ENCODE measurements around the gene CREBBP.

The CREBBP gene

GRCh38 chr16:3706253-3707012 is 174.1 kb downstream of the CREBBP start:
- no peak for DNase-seq

GRCh38 chr16:3702082-3702481 is 178.4 kb downstream of the CREBBP start:
- DNase-seq, result no peak

- no peak for DNase-seq
Measured at GRCh38 chr16:3701531-3701930, 179.0 kb downstream of the CREBBP start.

GRCh38 chr16:3698941-3699340 is 181.6 kb downstream of the CREBBP start:
- DNase-seq, result peak in 1 of 5 experiments; percentile 28

- no peak for DNase-seq
Measured at GRCh38 chr16:3696425-3697218, 183.9 kb downstream of the CREBBP start.

GRCh38 chr16:3695610-3696369 is 184.7 kb downstream of the CREBBP start:
- DNase-seq, result no peak

DNA sequence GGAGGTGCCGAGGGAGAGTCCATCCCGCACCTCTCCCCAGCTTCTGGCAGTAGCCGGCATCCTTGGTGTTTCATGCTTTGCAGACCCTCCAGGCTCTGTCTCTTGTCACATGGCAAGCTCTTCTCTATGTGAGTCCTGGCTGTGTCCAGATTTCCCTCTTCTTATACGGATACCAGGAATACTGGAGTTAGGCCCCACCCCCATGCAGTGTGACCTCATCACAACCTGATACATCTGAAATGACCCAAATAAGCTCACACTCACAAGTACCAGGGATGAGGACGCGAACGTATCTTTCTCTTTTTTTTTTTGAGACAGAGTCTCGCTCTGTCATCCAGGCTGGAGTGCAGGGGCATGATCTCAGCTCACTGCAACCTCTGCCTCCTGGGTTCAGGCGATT is 186.5 kb downstream of the CREBBP start:
- DNase-seq, result no peak

DNA sequence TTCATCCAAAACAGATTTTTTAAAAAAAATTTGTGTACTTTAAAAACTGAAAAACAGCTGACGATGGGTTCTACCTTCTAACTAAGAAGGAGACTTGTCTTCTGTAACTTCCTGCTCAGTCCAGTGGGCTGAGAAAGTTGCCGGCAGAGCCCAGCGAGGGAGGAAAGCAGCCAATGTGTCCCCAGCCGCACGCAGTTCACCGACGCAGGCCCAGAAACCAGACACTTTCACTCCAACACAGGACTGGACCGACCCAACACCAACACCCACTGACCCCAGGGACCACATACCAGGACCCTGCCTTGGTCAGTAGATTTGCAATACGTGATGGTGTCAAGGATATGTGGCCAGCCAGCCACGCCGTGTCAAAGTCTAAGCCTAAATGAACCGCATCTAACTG is 188.8 kb downstream of the CREBBP start:
- DNase-seq, result no peak

DNA sequence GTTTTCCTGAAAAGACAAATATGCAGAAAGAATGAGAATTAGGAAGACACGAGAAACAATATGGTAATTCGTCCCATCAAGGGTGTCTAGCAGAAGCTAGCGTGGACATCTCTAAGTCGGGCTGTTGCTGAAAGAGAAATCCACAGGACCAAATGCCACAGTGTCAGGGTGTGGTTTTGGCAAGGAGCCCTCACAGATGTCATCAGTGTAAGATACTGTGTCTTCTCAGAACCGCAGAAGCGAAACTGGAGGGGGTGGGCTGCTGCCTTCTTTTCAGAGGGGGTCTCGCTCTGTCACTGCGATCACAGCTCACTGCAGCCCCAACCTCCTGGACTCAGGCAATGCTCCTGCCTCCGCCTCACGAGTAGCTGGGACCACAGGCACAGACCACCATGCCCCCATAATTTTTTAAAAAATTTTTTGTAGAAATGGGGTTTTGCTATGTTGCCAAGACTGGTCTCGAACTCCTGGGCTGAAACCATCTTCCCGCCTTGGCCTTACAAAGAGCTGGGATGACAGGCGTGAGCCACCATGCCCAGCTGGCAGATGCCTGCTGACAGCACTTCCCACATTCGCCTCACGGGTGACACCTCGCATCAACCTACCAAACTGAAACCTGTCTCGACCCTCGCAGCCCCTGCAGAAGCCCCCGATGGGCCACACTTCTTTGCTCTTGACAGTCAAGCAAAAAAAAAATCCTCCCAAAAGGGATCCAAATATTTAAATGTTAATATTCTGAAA is 189.4 kb downstream of the CREBBP start:
- DNase-seq, result peak in 1 of 5 experiments; percentile 13

- DNase-seq, result peak; percentile 59 to 85 (median 72)
Measured at GRCh38 chr16:3690470-3690928, 190.0 kb downstream of the CREBBP start.

DNA sequence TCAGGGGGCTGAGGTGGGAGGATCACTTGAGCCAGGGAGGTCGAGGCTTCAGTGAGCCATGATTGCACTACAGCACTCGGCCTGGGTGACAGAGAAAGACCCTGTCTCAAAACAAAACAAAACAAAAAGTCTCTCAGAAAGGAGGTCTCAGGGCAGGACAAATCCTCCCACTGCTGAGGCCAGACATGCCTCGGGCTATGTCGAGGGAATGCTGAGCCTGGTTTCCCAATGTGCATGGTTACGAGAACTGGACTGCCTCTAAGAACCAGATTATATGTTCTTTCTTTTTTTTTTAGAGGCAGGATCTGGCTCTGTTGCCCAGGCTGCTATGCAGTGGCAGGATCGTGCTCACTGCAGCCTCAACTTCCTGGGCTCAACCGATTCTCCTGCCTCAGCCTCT is 190.8 kb downstream of the CREBBP start:
- no peak for DNase-seq

DNA sequence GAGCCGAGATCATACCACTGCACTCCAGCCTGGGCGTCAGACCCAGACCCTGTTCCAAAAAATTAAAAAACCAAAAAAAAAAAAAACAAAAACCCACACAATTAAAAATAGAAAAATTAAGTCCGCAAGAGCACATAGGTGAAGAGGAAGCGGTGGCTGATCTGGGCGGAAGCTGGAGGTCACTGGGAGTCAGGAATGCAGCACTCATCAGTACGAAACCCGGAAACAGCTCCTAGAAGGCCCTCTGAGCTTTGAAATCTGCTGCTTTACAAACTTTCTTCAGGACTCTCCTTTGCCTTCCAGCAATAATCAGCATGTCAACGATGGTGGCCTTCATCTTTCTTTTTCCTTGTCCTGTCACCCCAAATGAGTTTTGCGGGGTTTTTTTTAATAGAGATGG is 192.7 kb downstream of the CREBBP start:
- DNase-seq, result no peak

GRCh38 chr16:3687021-3687420 is 193.5 kb downstream of the CREBBP start:
- no peak for DNase-seq

- no peak for DNase-seq
Measured at GRCh38 chr16:3681206-3681605, 199.3 kb downstream of the CREBBP start.

- DNase-seq, result no peak
Measured at GRCh38 chr16:3677994-3678393, 202.5 kb downstream of the CREBBP start.

GRCh38 chr16:3675601-3676130 is 204.8 kb downstream of the CREBBP start:
- DNase-seq, result no peak

All from T-helper 2 cell (primary cell).